Eye (tissue), 1 donor: ENCODE measurements around the gene EFHC1.

Experiments
- DNase-seq: peaks from one replicate; pipeline ENCODE4 v3.0.0-alpha.2; 2015

Gene EFHC1

DNA sequence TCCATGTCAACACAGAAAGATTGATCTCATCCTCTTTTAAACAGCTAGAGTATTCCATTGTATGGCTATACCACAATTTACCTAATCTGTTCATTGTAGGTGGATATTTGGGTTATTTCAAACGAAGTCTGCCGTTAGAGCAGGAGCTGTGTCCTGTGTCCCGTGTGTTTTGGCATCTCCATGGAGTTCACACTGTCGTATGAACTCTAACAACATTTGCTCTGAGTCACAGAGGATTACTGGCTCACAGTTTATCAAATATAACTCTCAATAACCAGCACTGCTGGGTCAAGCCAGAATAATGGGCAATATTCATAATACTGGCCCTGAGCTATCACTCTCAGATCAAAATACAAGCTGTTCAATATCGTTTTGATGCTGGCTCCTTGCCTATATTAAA, 140.3 kb downstream of the EFHC1 start:
- DNase-seq, result no peak

DNA sequence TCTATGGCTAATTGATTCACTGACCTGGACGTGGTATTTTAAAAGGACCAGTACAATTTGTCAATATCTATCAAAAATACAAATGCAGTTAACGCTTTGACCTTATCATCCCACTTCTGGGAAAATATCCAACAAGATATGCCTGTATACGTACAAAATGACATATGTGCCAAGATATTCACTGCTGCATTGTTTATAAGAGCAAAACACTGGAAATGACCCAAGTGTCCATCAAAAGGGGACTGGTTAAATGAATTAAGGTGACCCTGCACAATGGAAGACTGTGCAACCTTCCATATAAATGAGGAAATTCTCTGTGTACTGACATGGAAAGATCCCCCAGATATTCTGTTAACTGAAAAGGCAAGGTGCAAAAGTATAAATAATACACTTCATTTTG, 142.8 kb downstream of the EFHC1 start:
- no peak for DNase-seq

DNA sequence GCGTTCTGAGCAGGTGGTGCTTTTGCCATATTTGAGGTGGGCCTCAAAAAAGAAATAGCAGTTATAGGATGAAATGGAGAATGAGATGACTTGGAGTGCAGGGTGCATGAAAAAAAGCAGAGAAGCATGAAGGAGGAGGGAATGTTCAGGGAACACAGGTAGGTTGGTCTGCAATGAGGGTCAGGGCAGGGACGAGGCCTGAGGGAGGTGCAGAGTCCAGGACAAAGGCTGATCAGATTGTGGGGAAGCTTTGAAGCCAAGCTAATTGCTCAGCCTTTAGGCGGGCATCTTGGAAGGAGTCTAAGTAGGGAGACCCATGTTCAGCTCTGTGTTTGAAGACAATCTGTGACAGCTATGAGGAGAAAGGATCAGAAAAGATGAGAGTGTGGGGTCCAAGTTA, 144.7 kb downstream of the EFHC1 start:
- no peak for DNase-seq

DNA sequence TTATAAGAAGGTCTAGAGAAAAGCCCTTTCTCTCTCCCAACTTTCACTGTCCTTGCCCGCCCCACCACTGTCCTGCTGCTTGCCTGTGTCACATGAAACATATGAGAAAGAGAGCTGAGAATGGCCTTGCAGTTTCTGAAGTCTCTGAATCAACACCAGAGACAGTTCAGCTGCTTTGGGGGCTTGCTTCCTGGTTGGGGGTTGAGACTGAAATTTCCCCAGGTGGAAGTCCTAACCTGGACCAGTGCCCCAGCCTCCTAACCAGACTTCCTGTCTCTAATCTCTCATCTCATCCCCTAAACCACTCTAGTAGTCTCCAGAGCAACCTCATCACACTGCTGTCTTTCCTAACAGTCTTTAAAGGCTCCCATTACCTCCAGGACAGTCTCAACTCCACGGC, 146.1 kb downstream of the EFHC1 start:
- no peak for DNase-seq

DNA sequence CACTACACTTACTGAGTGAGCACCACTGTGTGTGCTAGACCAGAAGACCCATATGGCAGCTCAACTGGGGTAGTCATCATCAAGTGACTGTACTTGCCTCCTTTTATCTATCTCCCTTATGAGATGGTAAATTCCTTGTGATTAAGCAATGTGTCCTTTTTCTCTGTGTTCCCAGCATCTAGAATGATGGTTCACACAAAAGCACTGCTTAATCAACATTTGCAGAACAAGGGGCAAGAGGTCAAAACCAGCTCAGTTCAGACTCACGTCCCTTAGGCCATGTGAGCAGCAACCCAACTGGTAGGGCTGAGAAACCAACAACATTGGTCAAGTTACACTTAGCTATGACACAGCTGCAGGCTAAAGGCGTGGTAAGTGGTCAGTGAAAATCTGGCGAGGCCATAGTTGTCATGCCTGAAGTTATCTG, 146.7 kb downstream of the EFHC1 start:
- DNase-seq, result no peak

DNA sequence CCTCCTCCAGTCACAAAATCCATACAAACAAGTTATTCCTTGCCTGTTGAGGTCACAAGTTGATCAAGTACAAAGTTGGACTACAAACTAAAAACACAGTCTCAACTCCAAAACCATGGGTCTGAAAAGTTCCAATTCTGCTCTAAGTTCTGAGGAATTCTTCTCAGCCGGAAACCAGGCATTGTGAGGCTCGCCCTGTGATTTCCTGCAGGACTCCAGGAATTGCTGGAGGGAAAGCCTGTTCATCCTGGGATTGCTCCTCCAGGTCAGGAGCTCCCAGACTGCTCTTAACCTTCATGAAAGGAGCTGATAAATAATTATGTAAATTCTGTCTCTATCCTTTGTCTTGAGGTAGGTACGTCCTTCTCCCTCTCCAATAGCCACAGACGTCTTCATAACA, 148.2 kb downstream of the EFHC1 start:
- no peak for DNase-seq

DNA sequence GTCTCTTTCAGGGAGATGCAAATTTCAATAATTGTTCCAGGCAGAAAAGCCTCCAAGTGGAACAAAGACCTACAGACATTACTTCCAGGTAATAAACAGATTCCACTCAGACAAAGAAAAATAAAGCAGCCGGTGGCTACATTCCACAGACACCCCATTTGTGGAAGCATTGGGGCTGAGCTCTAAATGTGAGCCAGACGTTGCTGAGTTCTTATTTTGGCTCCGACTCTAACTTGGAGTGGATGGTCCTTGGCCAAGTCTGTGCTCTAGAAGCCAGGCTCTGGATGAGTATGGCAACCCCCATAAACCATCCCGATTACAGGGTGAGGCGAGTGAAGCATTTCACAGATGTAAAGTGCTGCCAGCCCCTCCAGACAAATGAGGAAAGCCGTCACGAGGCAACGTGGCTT, 150.2 kb downstream of the EFHC1 start:
- peak; percentile 34 for DNase-seq

DNA sequence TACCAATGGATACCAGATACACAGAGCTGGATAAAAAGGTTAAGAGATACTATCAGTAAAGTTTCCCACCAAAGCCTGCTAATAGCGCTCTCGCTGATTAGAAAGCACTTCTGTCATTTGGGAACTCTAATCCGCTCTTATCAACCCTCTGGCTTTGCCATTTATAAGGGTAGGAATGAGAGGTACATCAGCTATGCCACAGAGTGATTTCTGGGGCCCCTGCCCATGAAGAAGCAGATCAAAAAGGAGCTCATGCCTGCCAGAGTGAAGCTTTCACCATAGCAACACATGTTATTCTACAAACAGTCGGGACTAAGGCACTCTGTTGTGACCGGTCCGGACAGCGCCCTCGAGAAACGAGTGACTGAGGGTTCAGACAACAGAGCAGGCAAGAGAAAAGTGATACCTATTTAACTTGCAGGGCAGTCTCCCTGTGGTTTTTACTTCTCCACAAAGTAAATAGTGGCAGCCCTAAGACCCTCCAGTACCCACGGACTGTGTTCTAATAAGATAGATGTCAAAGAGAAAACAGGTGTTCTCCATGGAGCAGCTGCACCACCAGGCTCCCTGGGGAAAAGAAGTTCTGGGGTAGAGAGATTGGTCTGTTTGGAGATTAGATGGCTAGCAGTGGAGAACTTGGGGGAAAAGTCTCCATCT, 151.1 kb downstream of the EFHC1 start:
- peak; percentile 65 for DNase-seq

DNA sequence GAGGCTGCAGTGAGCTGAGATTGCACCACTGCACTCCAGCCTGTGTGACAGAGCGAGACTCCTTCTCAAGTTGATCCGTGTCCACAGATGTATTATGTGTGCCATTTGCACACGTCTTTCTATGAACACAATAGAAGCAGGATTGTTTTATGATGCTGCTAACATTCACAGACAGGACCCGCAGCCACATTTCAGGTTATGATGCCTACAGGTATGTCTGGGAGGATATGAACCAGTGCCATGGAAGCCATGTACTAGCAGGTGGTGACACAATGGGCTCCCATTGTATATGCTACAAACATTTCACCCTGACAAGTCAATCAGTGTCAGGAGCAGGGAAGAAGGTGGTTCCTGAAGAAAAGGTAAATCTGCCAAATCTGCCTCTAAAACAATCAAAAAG, 152.4 kb downstream of the EFHC1 start:
- no peak for DNase-seq

DNA sequence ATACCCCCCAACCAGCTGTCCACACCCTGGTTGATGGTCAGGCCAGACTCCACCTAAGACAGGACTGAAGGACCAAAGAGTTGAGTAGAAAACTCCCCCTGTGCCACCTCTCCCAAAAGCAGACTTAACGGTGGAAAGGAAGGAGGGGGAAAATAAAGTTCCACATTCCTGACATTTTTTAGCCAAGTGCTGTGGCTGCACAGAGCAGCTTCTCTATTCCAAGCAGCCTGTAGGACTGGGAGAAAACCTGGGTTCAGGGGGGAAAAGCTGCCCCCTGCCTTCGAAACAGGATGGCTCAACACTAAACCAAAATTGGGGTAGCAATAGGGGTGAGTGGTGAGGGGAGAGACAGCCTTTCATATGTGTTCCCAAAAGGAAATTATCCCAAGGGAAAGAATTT, 153.2 kb downstream of the EFHC1 start:
- DNase-seq, result peak; percentile 63
